Fibroblast of lung (primary cell): Measurements from ENCODE around the gene TNFRSF19.
"Not testable (repeated sequence)": the region's sequence is repeated elsewhere in the genome, so short reads cannot be mapped to it uniquely, and the experiment has no call there.

Experiments used
- CTCF ChIP-seq, 2 donors: IDR thresholded peaks in 1 of 2; conservative IDR thresholded peaks in 1 of 2; 1 replicate in 1 of 2; 2 replicates in 1 of 2; pipeline ENCODE4 v1.5.1; 2011 to 2012; ENCODE audit warnings: low read length in 2 of 2, control low read depth in 1 of 2, inconsistent platforms in 1 of 2, low read depth in 1 of 2, mild to moderate bottlenecking in 1 of 2
- EZH2 ChIP-seq: IDR thresholded peaks from 2 replicates; pipeline ENCODE4 v1.5.1; 2012; ENCODE audit warnings: low read length, control low read depth, mild to moderate bottlenecking; ENCODE audit errors: missing control alignments

GRCh38 chr13:23677679-23678288 lies 107.6 kb downstream of the TNFRSF19 start:
- TF ChIP-seq EZH2; CTCF (conservative IDR thresholded peaks at IDR 0.05 in 1 of 2, IDR thresholded peaks at IDR 0.05 in 1 of 2; ENCODE audit: low read depth in 1 of 2, low read length in 2 of 2): not testable (repeated sequence)
